Spleen (tissue), 7 donors: ENCODE data around the gene PLBD2.

Source experiments
- CTCF ChIP-seq, 11 experiments: fragments of 200-600 bp in 7 of 11; fragments of 450-650 bp in 4 of 11; sonication (generic) in 4 of 11; IDR thresholded peaks in 8 of 11; conservative IDR thresholded peaks in 3 of 11; 1 replicate in 7 of 11; 2 replicates in 4 of 11; pipeline versions ENCODE4 v1.4.0 to v1.8.0; 2016 to 2021; ENCODE audit warnings: antibody characterized with exemption in 11 of 11, inconsistent platforms in 4 of 11, mild to moderate bottlenecking in 1 of 11
- POLR2A ChIP-seq, 3 donors: fragments of 450-650 bp; IDR thresholded peaks; one replicate each; pipeline ENCODE4 v1.5.1; 2017; ENCODE audit warnings: antibody characterized with exemption in 3 of 3, mild to moderate bottlenecking in 1 of 3
- donor health status: DM: no; HTN: no; CAD: no; lungs with moderate emphysema.
- donor health status: DM: no; HTN: no; CAD: no.
- donor health status: DM: no; HTN: no; CAD: no.

DNA sequence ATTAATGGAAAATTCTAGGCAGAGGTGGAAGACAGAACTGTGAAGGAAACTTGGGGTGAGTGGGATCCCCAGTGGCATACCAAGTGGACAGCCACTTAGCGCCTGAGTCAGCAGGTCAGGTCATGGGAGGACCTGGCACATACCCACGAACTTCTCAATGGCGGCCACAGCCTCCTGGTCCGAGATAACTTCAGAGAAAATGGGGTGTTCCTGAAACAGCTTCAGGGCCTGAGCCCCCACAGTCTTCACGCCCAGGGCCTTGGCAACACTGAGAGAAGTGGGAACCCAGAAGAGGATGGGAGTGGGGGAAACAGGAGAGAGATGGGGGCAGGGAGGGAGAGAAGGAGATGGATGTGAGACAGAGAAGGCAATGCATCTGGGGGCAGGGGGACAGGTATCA, 35.4 kb downstream of the PLBD2 start:
- TF ChIP-seq POLR2A (IDR thresholded peaks at IDR 0.05), result no peak
- TF ChIP-seq CTCF (IDR thresholded peaks at IDR 0.05 in 8 of 11, conservative IDR thresholded peaks at IDR 0.05 in 3 of 11), result no peak
